ENCODE results near the gene PPP2R2C. TPM values are rescaled to one million over a fixed set of nuclear protein-coding genes. Genes with fewer than 3 reads are reported as not detected.

The PPP2R2C gene
- total RNA-seq, 2 donors from 2014 or later, result 0.14 to 0.41 TPM

GRCh38 chr4:6419452-6420028 lies 52.9 kb downstream of the PPP2R2C start:
- Histone ChIP-seq H3K36me3 (no peaks in the 10 kb centered on the region), H3K27ac (no peak overlapping the region), H3K27me3 (replicated peaks; ENCODE audit: insufficient read depth) (no peaks in the 10 kb centered on the region), H3K4me3 (no peak overlapping the region), H3K4me1 (ENCODE audit: control insufficient read depth in 1 of 2, low read depth in 2 of 2) (no peaks in the 10 kb centered on the region), H3K9me3 (no peaks in the 10 kb centered on the region)
- DNase-seq (ENCODE audit: low spot score) (no peak), ATAC-seq (ENCODE audit: insufficient number of reproducible peaks, low FRiP score, low read depth) (no peak)
- no peak for TF ChIP-seq CTCF (IDR thresholded peaks at IDR 0.05)

- no peak overlapping the region for H3K27ac ChIP-seq
- ATAC-seq (ENCODE audit: insufficient number of reproducible peaks, low FRiP score, low read depth), result no peak
- TF ChIP-seq CTCF (IDR thresholded peaks at IDR 0.05), result no peak
- H3K9me3 ChIP-seq, result no peaks in the 10 kb centered on the region
- no peak for DNase-seq (ENCODE audit: low spot score)
- H3K36me3 ChIP-seq, result no peaks in the 10 kb centered on the region
- no peak overlapping the region for H3K4me3 ChIP-seq
- H3K4me1 ChIP-seq (ENCODE audit: control insufficient read depth in 1 of 2, low read depth in 2 of 2), result no peaks in the 10 kb centered on the region
- H3K27me3 ChIP-seq (replicated peaks; ENCODE audit: insufficient read depth), result no peaks in the 10 kb centered on the region
Observed at GRCh38 chr4:6418193-6418755, 54.1 kb downstream of the PPP2R2C start.

GRCh38 chr4:6417516-6418050 lies 54.8 kb downstream of the PPP2R2C start:
- H3K4me3 ChIP-seq, result no peak overlapping the region
- DNase-seq (ENCODE audit: low spot score) (no peak), ATAC-seq (ENCODE audit: insufficient number of reproducible peaks, low FRiP score, low read depth) (no peak)
- H3K27me3 ChIP-seq (replicated peaks; ENCODE audit: insufficient read depth), result no peaks in the 10 kb centered on the region
- no peaks in the 10 kb centered on the region for H3K9me3 ChIP-seq
- no peaks in the 10 kb centered on the region for H3K36me3 ChIP-seq
- no peaks in the 10 kb centered on the region for H3K4me1 ChIP-seq (ENCODE audit: control insufficient read depth in 1 of 2, low read depth in 2 of 2)
- no peak overlapping the region for H3K27ac ChIP-seq
- TF ChIP-seq CTCF (IDR thresholded peaks at IDR 0.05), result no peak

- TF ChIP-seq CTCF (IDR thresholded peaks at IDR 0.05), result no peak
- Histone ChIP-seq H3K27ac (no peak overlapping the region), H3K4me1 (ENCODE audit: control insufficient read depth in 1 of 2, low read depth in 2 of 2) (no peaks in the 10 kb centered on the region), H3K9me3 (no peaks in the 10 kb centered on the region), H3K27me3 (replicated peaks; ENCODE audit: insufficient read depth) (no peaks in the 10 kb centered on the region), H3K36me3 (no peaks in the 10 kb centered on the region), H3K4me3 (no peak overlapping the region)
- DNase-seq (ENCODE audit: low spot score) (no peak), ATAC-seq (ENCODE audit: insufficient number of reproducible peaks, low FRiP score, low read depth) (no peak)
Observed at GRCh38 chr4:6416518-6417286, 55.7 kb downstream of the PPP2R2C start.

GRCh38 chr4:6415031-6415705 lies 57.2 kb downstream of the PPP2R2C start:
- ATAC-seq (ENCODE audit: insufficient number of reproducible peaks, low FRiP score, low read depth), result no peak
- Histone ChIP-seq H3K4me1 (ENCODE audit: control insufficient read depth in 1 of 2, low read depth in 2 of 2) (no peaks in the 10 kb centered on the region), H3K27ac (no peak overlapping the region), H3K4me3 (no peak overlapping the region), H3K9me3 (no peaks in the 10 kb centered on the region), H3K36me3 (no peaks in the 10 kb centered on the region), H3K27me3 (replicated peaks; ENCODE audit: insufficient read depth) (no peaks in the 10 kb centered on the region)
- no peak for DNase-seq (ENCODE audit: low spot score)
- TF ChIP-seq CTCF (IDR thresholded peaks at IDR 0.05), result no peak
